Mammary epithelial cell (primary cell): Measurements from ENCODE around the gene MCMBP.

Experiments used
- CTCF ChIP-seq, 2 donors: IDR thresholded peaks in 1 of 2; conservative IDR thresholded peaks in 1 of 2; 2 replicates each; pipeline ENCODE4 v1.5.1; 2011 to 2012; ENCODE audit warnings: inconsistent platforms in 2 of 2, low read length in 2 of 2, mild to moderate bottlenecking in 2 of 2, control low read depth in 1 of 2, low read depth in 1 of 2; ENCODE audit not compliant: insufficient read depth in 1 of 2; ENCODE audit errors: extremely low read depth in 1 of 2
- EZH2 ChIP-seq: IDR thresholded peaks from 2 replicates; pipeline ENCODE4 v1.6.1; 2012; ENCODE audit warnings: low read length, inconsistent platforms, borderline replicate concordance

DNA sequence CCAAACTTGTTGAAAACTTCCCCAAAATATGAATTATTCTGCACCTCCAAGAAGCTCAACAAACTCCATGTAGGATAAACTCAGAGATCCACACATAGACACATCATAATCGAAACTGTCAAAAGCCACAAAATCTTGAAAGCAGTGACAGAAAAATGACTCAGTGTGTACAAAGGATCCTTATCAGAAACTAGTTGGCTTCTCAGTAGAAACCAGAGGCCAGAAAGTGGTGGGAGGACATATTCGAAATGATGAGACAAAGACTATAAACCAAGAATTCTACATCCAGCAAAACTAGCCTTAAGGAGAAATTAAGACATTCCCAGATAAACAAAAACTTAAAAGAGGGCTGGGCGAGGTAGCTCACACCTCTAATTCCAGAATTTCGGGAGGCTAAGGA is 38.5 kb downstream of the MCMBP start:
- TF ChIP-seq CTCF (conservative IDR thresholded peaks at IDR 0.05 in 1 of 2, IDR thresholded peaks at IDR 0.05 in 1 of 2; ENCODE audit: extremely low read depth in 1 of 2, insufficient read depth in 1 of 2, low read depth in 1 of 2, low read length in 2 of 2) (no peak), EZH2 (no peak)
